ENCODE data around the gene TLE4. TPM values are rescaled to one million over a fixed set of nuclear protein-coding genes. Genes with fewer than 3 reads are reported as not detected.

Gene TLE4
- 14.2 and 18.4 TPM in 2 replicates for total RNA-seq

DNA sequence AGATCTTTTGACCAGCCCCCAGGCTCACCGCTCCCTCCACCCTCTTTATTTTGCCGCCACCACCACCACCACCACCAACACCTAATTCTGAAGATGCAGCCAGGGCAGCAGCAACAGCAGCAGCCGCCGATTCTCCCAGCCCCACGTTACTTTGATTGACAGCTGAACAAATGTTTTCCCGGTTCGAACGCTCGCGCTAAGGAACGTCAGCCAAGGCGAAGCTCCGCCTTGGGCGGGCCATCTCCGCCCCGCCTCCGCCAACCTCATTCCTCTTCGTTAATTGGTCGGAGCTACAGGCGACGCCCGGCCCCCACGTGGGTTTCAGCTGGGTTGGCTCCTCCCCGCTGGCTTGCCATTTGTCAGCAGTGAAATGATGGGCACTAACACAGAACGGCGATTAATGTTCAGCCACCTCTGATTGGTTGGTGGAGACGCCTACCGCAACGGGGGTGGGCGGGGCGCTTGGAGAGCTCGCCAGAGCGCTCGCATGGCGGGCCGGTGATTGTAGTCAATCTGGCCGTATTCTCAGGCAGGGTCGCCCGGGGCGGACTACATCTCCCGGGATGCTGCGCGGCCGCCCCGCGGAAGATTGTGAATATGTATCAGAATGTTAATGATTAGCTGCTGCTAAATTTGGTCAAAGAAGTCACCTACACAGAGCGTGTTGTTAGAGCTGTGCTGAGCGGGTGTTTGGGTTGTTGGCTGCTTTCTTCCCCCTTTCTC is at the start of gene TLE4:
Gene TLE4 (plus strand): TSS at position 657 of the 723 bp plus-strand sequence. CDS start 826 bp downstream, outside the sequence.

All from cardiac ventricle fibroblast (primary cell).